ENCODE measurements around the gene HIVEP1. TPM values are rescaled to one million over a fixed set of nuclear protein-coding genes. Genes with fewer than 3 reads are reported as not detected.

Gene HIVEP1
- total and polyA plus RNA-seq, 2 of the 8 experiments (the other 6 are each of a cell fraction or from before 2014, with no cell fraction given): 22.6 to 23.1 TPM

GRCh38 chr6:12164508-12164770 is 152.3 kb downstream of the HIVEP1 start:
- Histone ChIP-seq H4K91ac (replicated peaks; ENCODE audit: insufficient read length, low read length) (no peak overlapping the region), H4K5ac (ENCODE audit: insufficient read length, low read depth, low read length) (no peak overlapping the region), H3K23ac (ENCODE audit: insufficient read length) (no peak overlapping the region), H3K4me2 (ENCODE audit: insufficient read depth in 1 of 2, low read depth in 2 of 2, low read length in 2 of 2) (no peak overlapping the region), H2BK120ac (replicated peaks; ENCODE audit: low read depth, low read length) (no peak overlapping the region), H2BK20ac (ENCODE audit: low read length) (no peak overlapping the region), H3K9me3 (ENCODE audit: insufficient read depth in 2 of 2, low read depth in 1 of 2, low read length in 1 of 2) (no peaks in the 10 kb centered on the region), H4K20me1 (replicated peaks in 1 of 2; ENCODE audit: control insufficient read depth in 1 of 2, insufficient read depth in 2 of 2, low read length in 2 of 2) (no peaks in the 10 kb centered on the region), H3K79me2 (ENCODE audit: control insufficient read depth in 1 of 2, insufficient read depth in 2 of 2, low read length in 2 of 2) (no peaks in the 10 kb centered on the region), H3K27ac (ENCODE audit: low read depth, low read length) (no peak overlapping the region), H3K36me3 (ENCODE audit: control insufficient read depth in 2 of 4, insufficient read depth in 4 of 4, low read length in 3 of 4) (peaks cover 7 to 19% (median 17%) of the 10 kb centered on the region in 4 experiments), H3K14ac (ENCODE audit: insufficient read length) (no peak overlapping the region), H3K27me3 (replicated peaks in 1 of 4; ENCODE audit: control insufficient read depth in 3 of 4, extremely low read depth in 1 of 4, insufficient read depth in 3 of 4, low read length in 3 of 4) (no peaks in the 10 kb centered on the region), H2BK12ac (ENCODE audit: low read depth, low read length) (no peak overlapping the region), H3K9ac (replicated peaks in 1 of 4; ENCODE audit: extremely low read depth in 1 of 4, low read depth in 3 of 4, low read length in 3 of 4) (no peak overlapping the region), H2BK15ac (ENCODE audit: low read length) (no peak overlapping the region), H3K18ac (ENCODE audit: extremely low read depth, low read length) (no peak overlapping the region), H3K23me2 (ENCODE audit: low read depth, low read length) (no peaks in the 10 kb centered on the region), H2AK5ac (ENCODE audit: low read depth, low read length) (no peak overlapping the region), H3K4me3 (ENCODE audit: extremely low read depth in 1 of 4, insufficient read depth in 2 of 4, low read depth in 3 of 4, low read length in 4 of 4) (no peak overlapping the region), H2AFZ (ENCODE audit: low read length) (no peak overlapping the region), H4K8ac (ENCODE audit: extremely low read depth, insufficient read depth, low read length) (no peak overlapping the region), H3K79me1 (ENCODE audit: low read depth, low read length) (no peaks in the 10 kb centered on the region), H2BK5ac (ENCODE audit: low read depth, low read length) (no peak overlapping the region), H3K56ac (replicated peaks; ENCODE audit: insufficient read length, low read depth, low read length) (no peak overlapping the region), H3K4me1 (replicated peaks in 1 of 4; ENCODE audit: control insufficient read depth in 3 of 4, insufficient read depth in 4 of 4, low read length in 3 of 4) (no peaks in the 10 kb centered on the region), H3K4ac (replicated peaks; ENCODE audit: insufficient read length, low read depth, low read length) (no peak overlapping the region)
- POLR2A ChIA-PET (ENCODE audit: partially characterized antibody): no interaction called here
- CTCF ChIA-PET (ENCODE audit: partially characterized antibody): no interaction called here
- FAIRE-seq (no peak), DNase-seq (ENCODE audit: low read depth in 1 of 2, low spot score in 2 of 2) (no peak)
- TF ChIP-seq SAP30 (IDR thresholded peaks at IDR 0.05; ENCODE audit: insufficient read depth, insufficient replicate concordance, low read length): no peak
- no peak for TF ChIP-seq CEBPB (IDR thresholded peaks at IDR 0.05; ENCODE audit: low read depth, low read length)
- no peak for TF ChIP-seq BCL11A (IDR thresholded peaks at IDR 0.05; ENCODE audit: low read depth in 2 of 2, low read length in 2 of 2)
- no peak for TF ChIP-seq SUZ12 (IDR thresholded peaks at IDR 0.05; ENCODE audit: low read length)
- no peak for TF ChIP-seq GTF2F1 (IDR thresholded peaks at IDR 0.05; ENCODE audit: borderline replicate concordance, low read depth, low read length)
- TF ChIP-seq GABPA (IDR thresholded peaks at IDR 0.05; ENCODE audit: borderline replicate concordance, insufficient read depth, low read length): no peak
- no peak for TF ChIP-seq FOSL1 (IDR thresholded peaks at IDR 0.05; ENCODE audit: insufficient read depth, low read depth, low read length)
- no peak for TF ChIP-seq EP300 (IDR thresholded peaks at IDR 0.05; ENCODE audit: borderline replicate concordance in 1 of 2, low read depth in 2 of 2, low read length in 2 of 2)
- TF ChIP-seq RBBP5 (IDR thresholded peaks at IDR 0.05; ENCODE audit: borderline replicate concordance, low read depth, low read length): no peak
- no peak for TF ChIP-seq BRCA1 (IDR thresholded peaks at IDR 0.05; ENCODE audit: low read depth, low read length)
- no peak for TF ChIP-seq ASH2L (IDR thresholded peaks at IDR 0.05; ENCODE audit: low read length)
- no peak for TF ChIP-seq POLR2AphosphoS5 (IDR thresholded peaks at IDR 0.05; ENCODE audit: low read depth, low read length)
- no peak for TF ChIP-seq NRF1 (IDR thresholded peaks at IDR 0.05; ENCODE audit: low read depth, low read length)
